Epithelial cell of proximal tubule (primary cell): ENCODE measurements around the gene KLK15. TPM values are rescaled to one million over a fixed set of nuclear protein-coding genes. Genes with fewer than 3 reads are reported as not detected.

Source experiments
- DNase-seq: peaks from one replicate; pipeline ENCODE4 v3.0.0-alpha.2; 2011; ENCODE audit warnings: low read depth
- H3K4me3 ChIP-seq: 2 replicates; pipeline ENCODE4 v1.5.1; 2011; ENCODE audit warnings: low read depth, mild to moderate bottlenecking, low read length
- CTCF ChIP-seq: conservative IDR thresholded peaks from 2 replicates; pipeline ENCODE4 v1.5.1; 2012; ENCODE audit warnings: low read depth, mild to moderate bottlenecking, low read length
- total RNA-seq: library from RNA; depleted of rRNA; stranded (reverse); fragments of >200 nt; gene quantifications from 2 replicates; pipeline ENCODE4 v1.2.3, GENCODE V29; 2015

Gene KLK15
- total RNA-seq, 1 donor from 2014 or later: not detected

GRCh38 chr19:50822661-50823208 lies 10.6 kb downstream of the KLK15 start:
- no peak for DNase-seq
- TF ChIP-seq CTCF: no peak
- no peak overlapping the region for H3K4me3 ChIP-seq

- no peak for DNase-seq
- no peak for TF ChIP-seq CTCF
- no peak overlapping the region for H3K4me3 ChIP-seq
Observed at GRCh38 chr19:50821622-50822021, 11.8 kb downstream of the KLK15 start.

- H3K4me3 ChIP-seq: no peak overlapping the region
- DNase-seq: no peak
- TF ChIP-seq CTCF: no peak
Observed at GRCh38 chr19:50821248-50821612, 12.1 kb downstream of the KLK15 start.

GRCh38 chr19:50820549-50821247 lies 12.7 kb downstream of the KLK15 start:
- DNase-seq: no peak
- no peak for TF ChIP-seq CTCF
- no peak overlapping the region for H3K4me3 ChIP-seq

GRCh38 chr19:50820086-50820485 lies 13.3 kb downstream of the KLK15 start:
- DNase-seq: no peak
- H3K4me3 ChIP-seq: no peak overlapping the region
- TF ChIP-seq CTCF: no peak

GRCh38 chr19:50819636-50820035 lies 13.7 kb downstream of the KLK15 start:
- no peak for TF ChIP-seq CTCF
- H3K4me3 ChIP-seq: no peak overlapping the region
- no peak for DNase-seq
